NCI-H2171 (cell line): ENCODE data around the gene RNF34.

Source experiments
- DNase-seq: peaks from one replicate; lab custom pipeline; 2025; lab: John Stamatoyannopoulos, UW

RNF34 gene

GRCh38 chr12:121466794-121467637 is 67.1 kb downstream of the RNF34 start:
- peak; percentile 90 for DNase-seq

GRCh38 chr12:121467638-121468498 is 68.0 kb downstream of the RNF34 start:
- no peak for DNase-seq

- no peak for DNase-seq
Observed at GRCh38 chr12:121468499-121468801, 68.5 kb downstream of the RNF34 start.

- no peak for DNase-seq
Observed at GRCh38 chr12:121470751-121471150, 70.8 kb downstream of the RNF34 start.

GRCh38 chr12:121472150-121472905 is 72.4 kb downstream of the RNF34 start:
- no peak for DNase-seq
